Tongue (tissue), 2 donors: Measurements from ENCODE around the gene BCL7A. TPM values are rescaled to one million over a fixed set of nuclear protein-coding genes. Genes with fewer than 3 reads are reported as not detected.

Experiments
- DNase-seq: peaks from one replicate; pipeline ENCODE4 v3.0.0-alpha.2; 2015
- total RNA-seq: library from RNA; depleted of rRNA; stranded (reverse); fragments of >200 nt; gene quantifications from one replicate; pipeline ENCODE4 v1.2.3, GENCODE V29; 2014

Gene BCL7A
- total RNA-seq, 1 donor from 2014 or later, result 15.4 TPM

GRCh38 chr12:122001466-122002209, 20.0 kb upstream of the BCL7A start:
- DNase-seq, result peak; percentile 69

- peak; percentile 33 for DNase-seq
These were observed 17.8 kb upstream of the BCL7A start for GRCh38 chr12:122003651-122004611.

GRCh38 chr12:122004633-122005071, 17.0 kb upstream of the BCL7A start:
- peak; percentile 45 for DNase-seq

- DNase-seq, result no peak
These were observed 16.4 kb upstream of the BCL7A start for GRCh38 chr12:122005252-122005776.

GRCh38 chr12:122006186-122006926, 15.3 kb upstream of the BCL7A start:
- DNase-seq, result no peak

- DNase-seq, result no peak
These were observed 11.9 kb upstream of the BCL7A start for GRCh38 chr12:122009741-122010140.

- no peak for DNase-seq
These were observed 9.5 kb upstream of the BCL7A start for GRCh38 chr12:122012184-122012583.

GRCh38 chr12:122013136-122013535, 8.5 kb upstream of the BCL7A start:
- DNase-seq, result no peak

- no peak for DNase-seq
These were observed 7.7 kb upstream of the BCL7A start for GRCh38 chr12:122013791-122014590.

GRCh38 chr12:122014781-122015180, 6.9 kb upstream of the BCL7A start:
- no peak for DNase-seq

GRCh38 chr12:122018457-122018856, 3.2 kb upstream of the BCL7A start:
- no peak for DNase-seq

- no peak for DNase-seq
These were observed 2.7 kb upstream of the BCL7A start for GRCh38 chr12:122018937-122019336.

- DNase-seq, result no peak
These were observed 890 bp upstream of the BCL7A start for GRCh38 chr12:122020795-122021192.

- peak; percentile 55 for DNase-seq
These were observed 377 bp upstream of the BCL7A start for GRCh38 chr12:122021193-122021821.

- peak; percentile 48 for DNase-seq
These were observed 982 bp downstream of the BCL7A start for GRCh38 chr12:122022393-122023338.

- DNase-seq, result peak; percentile 89
These were observed 1.9 kb downstream of the BCL7A start for GRCh38 chr12:122023339-122024131.

GRCh38 chr12:122024132-122024785, 2.6 kb downstream of the BCL7A start:
- no peak for DNase-seq

GRCh38 chr12:122026706-122027333, 5.1 kb downstream of the BCL7A start:
- no peak for DNase-seq
